GM21390 (cell line): ENCODE results near the gene OSTN.
A peak's percentile ranks its signal among the peaks of the same experiment; 100 is the strongest.

Source experiments
- ATAC-seq: cut with Tn5 transposase; IDR thresholded peaks from one replicate; pipeline ENCODE4 v1.9.1; 2021; ENCODE audit not compliant: unreplicated experiment

The OSTN gene

DNA sequence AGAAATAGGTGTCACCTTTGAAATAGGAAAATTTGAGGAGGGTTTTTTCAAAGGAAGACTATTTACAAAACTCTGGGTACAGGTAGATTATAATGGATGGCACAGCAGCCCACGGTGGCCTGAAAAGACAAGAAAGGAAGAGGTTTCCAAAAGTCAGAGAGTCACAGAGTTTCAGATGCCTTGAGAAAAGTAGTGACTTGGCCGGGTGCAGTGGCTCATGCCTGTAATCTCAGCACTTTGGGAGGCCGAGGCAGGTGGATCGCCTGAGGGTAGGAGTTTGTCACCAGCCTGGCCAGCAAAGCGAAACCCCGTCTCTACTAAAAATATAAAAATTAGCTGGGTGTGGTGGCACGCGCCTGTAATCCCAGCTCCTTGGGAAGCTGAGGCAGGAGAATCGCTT is 35.2 kb downstream of the OSTN start:
- no peak for ATAC-seq

- ATAC-seq = peak; percentile 99
These were observed 36.6 kb downstream of the OSTN start for GRCh38 chr3:191235331-191236314.

DNA sequence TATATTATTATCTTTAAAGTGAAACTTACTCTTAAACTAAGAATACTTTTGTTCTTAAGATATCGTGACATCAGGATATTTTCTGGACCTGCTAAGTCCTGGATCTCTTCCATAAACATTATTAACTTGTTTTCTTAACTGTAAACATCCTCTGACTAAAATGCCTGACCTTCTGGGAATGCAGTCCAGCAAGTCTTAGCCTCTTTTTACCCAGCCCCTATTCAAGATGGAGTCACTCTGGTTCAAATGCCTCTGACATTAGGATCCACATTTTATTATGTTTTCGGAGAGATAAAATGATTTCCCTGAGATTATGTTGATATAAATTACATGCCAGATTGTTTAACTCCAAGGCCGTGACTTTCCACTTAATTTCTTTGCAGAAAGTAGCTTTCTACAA is 37.6 kb downstream of the OSTN start:
- no peak for ATAC-seq

DNA sequence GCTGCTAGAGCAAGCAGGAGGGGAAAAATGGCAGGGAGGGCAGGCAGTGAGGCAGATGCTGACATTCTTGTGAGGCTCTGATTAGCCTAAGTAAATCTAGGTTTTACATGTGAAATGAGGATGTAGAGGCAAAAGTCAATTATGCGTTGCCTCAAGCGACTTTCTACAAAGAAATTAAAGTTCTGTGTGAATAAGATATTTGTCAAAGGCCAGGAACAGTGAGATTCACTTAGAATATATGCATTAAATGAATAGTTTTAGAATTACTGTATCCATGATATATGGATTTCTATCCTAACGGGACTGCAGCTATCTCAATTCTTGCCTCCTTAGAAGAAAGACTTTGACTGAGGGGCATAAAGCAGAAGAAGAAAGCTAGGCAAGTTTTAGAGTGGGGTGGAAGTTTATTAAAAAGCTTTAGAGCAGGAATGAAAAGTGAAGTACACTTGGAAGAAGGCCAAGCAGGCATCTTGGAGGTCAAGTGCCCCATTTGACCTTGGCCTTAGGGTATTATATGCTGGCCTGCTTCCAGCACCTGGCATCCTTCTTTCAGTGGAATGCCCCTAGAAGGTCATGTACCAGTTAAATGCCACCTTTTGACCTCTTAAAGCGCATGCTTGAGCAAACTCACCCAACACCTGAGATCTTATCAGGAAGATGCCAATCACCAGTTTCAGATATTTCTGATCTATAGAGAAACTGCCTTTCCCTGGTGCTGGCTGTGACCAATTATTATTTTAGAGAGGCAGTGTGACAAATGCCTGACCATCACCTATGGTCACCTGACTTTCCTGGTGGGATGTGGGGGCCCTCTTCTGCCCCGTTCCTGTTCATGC is 38.2 kb downstream of the OSTN start:
- no peak for ATAC-seq

DNA sequence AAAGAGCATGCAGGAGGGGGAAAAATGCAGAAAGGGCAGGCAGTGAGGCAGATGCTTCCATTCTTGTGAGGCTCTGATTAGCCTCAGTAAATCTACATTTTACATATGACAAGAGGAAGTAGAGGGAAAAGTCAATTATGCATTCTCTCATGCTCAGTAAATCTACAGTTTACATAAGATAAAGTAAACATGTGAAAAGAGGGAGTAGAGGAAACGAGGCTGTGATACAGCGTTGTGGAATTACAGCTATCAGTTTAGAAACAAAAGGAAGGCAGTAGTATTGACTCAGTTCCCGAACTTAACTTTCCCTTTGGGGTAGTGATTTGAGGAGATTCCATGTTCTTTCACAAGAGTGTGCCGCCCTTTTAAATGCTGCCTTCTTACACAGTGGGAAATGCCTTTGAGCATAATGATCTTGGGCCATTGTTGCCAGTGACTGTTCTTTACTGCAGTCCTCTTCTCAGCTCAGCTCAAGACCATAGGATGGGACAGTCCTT is 39.3 kb downstream of the OSTN start:
- no peak for ATAC-seq

DNA sequence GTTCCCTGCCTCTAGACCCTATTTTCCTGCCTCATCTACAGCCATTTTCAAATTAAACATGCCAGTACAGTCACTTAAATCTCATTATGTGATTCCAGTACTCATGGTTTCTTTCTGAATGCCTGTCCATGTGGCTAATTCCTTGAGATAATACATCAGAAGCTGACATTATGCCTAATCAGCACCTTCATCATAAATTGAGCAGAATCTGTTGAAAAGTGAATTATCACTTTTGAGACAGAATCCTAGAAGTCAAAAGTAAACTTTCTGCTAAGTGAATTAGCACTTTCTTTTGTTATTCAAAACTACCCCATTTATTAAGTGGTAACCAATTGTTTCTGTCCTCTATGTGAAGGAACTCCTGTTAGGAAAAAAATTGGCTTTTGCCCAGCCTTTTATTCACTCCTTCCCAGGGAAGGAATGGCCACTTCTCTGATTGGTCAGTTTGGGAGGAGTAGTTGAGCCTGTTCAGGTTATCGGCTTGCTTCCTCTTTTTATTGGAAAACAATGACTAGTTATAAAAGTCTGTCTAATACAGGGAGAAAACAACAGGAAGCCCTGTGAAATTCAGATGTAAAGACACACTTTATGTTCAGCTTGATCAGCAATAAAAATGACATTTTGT is 40.5 kb downstream of the OSTN start:
- ATAC-seq = no peak

DNA sequence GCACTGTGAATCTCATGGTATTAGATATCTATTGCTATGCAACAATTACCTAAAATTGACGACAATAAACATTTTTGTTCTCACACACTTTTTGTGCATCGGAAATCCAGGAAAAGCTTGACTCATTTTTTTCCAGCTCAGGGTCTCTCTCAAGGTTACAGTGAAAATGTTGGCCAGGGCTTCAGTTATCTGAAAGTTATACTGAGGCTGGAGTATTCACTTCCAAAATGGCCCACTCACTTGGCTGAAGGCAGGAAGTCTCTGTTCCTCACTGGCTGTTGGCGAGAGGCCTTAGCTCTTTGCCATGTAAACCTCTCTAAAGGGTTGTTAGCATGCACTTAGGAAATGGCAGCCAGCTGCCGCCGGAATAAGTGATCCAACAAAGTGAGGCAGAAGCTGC is 41.4 kb downstream of the OSTN start:
- no peak for ATAC-seq

- ATAC-seq = peak; percentile 46
These were observed 45.3 kb downstream of the OSTN start for GRCh38 chr3:191244242-191244867.

GRCh38 chr3:191246034-191246433 is 47.0 kb downstream of the OSTN start:
- ATAC-seq = peak; percentile 80

DNA sequence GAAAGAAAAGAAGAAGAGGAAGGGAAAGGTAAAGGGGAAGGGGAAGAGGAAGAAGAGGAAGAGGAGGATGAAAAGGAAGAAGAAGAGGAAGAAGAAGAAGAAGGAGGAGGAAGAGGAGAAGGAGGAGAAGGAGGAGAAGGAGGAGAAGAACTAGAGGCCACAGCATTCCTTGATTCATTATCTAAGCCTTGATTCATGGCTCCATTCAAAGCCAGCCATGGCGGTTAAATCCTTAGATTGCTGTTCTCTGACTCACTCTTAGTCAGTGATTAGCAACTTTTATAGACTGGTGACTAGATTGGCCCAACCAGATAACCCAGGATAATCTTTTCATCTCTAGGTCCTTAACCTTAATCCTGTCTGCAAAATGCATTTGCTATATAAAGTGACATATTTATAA is 47.6 kb downstream of the OSTN start:
- no peak for ATAC-seq

GRCh38 chr3:191253089-191253799 is 54.2 kb downstream of the OSTN start:
- ATAC-seq = peak; percentile 49

GRCh38 chr3:191254098-191254873 is 55.2 kb downstream of the OSTN start:
- no peak for ATAC-seq

GRCh38 chr3:191255156-191255555 is 56.1 kb downstream of the OSTN start:
- no peak for ATAC-seq

DNA sequence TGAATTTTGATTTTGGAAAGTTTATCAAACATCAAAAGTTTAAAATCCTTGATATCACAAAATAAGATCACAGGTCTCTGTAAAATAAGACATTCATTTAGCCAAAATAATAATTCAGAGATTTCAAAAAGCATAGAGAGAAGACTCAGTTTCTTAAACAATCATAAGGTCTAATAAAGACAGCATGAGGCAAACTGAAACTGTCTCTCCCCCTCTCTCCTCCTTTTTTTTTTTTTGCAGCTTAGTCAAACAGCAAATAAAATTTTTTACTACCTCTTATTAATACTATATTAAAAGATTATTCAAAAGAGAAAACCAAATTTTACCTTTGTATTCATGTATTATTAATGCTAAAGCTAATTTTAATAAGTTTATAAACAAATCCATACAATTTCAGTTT is 57.4 kb downstream of the OSTN start:
- ATAC-seq = no peak

DNA sequence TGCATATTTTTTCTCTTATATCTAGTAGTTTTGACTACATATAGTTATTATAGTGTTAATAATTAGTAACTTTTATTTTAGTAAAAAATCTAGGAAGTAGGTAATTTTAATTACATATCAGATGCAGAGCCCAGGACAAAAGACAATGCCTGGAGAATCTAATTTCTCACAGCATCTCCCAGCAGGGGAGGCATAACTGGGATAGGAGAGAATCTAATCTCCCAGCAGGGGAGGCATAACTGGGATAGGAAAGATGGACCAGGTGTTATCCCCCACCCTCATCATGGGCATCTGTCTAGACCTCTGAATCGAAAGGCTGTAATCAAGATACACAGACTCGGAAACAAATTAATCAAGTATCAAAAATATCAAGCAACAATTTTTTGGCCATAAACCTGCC is 58.2 kb downstream of the OSTN start:
- ATAC-seq = no peak

DNA sequence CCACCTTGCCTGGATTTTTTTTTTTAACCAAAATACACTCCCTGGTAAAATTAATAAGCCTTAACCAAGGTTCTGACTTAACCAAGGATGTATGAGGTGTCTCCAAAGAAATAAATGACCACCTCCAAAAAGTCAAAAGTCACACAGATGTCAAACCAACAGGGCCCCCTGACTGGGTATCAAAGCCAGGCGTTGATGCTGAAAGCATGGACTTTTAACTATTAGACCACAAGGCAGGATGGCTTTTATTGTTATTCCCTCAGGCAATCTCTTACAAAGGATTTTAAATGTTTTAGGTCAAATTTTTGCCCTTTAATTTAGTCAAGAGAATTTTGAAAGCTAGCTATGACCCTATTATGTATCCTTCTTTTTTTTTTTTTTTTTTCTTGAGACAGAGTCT is 60.4 kb downstream of the OSTN start:
- ATAC-seq = no peak

DNA sequence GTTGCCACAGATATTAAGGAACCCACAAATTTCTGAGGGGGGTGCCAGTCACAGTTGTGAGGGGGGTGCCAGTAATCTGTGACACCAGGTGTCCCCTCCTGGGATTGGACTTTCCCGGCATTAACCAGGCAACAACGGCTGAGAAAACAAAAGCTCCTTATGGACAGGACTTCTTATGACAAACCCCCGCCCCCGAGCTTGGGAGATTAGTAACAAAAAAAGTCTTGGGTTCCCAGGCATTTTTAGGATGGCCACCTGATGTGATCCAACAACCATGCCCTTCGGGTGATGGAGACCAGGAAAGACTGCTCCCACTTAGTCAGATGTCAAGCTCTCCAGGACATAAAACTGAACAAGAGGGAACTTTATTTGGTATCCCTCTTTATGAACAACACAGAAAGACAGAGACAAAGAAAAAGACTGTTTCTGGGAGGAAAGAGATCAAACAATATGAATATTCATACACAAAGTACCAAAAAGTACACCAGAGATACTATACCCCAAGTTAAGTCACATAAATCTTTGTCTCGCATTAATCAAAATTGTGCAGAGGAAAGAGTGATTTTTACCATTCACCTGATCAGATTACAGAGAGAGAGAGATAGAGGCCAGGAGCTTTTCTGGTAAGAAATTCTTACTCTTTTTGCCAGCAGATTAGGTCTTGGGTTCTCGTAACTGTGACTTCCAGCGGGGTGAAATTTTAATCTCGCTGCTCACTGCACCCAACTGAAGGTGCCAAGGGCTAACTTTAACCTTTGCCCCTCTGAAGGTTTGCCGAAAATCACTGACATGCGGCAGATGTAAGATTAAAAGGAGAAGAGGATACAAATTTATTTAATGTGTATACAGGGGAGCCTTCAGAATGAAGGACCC is 61.6 kb downstream of the OSTN start:
- ATAC-seq = no peak

GRCh38 chr3:191261304-191261638 is 62.2 kb downstream of the OSTN start:
- ATAC-seq = no peak

DNA sequence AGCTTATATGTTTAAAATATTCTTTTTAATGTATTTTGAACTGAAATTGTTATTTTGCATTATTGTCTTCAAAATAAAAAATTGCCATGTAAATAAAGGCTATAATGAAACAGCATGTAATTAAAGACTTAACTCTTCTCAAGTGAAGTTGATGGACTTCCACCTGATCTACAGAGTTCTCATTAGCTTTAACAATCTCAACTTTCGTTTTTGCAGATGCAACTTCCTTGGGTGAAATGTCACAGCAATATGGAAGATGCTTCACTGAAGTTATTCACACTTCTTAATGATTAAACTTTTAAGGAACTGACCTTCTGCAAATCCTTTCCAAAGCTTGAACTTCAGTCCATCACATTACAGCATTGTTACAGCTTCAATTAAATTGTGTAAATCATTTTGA is 63.6 kb downstream of the OSTN start:
- peak; percentile 41 for ATAC-seq
